GM21619 (cell line): ENCODE results near the gene SDC4.

Source experiments
- ATAC-seq: cut with Tn5 transposase; IDR thresholded peaks from one replicate; pipeline ENCODE4 v1.9.1; 2021; ENCODE audit not compliant: unreplicated experiment

Gene SDC4

DNA sequence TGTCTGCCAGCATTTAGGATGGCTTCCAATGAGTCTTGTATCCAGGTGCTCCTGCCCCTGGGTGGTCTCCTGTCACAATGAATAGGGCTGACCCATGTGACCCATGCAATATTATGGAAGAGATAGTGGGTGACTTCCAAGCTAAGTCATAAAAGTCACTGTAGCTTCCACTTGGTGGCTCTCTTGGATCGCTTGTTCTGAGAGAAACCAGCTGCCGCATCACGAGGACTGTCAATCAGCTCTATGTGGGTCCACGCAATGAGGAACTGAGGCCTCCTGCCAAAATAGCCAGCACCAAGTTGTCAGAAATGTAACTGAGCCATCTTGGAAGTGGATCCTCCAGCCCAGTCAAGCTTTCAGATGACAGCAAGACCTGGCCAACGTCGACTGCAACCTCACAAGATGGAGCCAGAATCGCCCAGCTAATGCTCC, 25.3 kb downstream of the SDC4 start:
- no peak for ATAC-seq

DNA sequence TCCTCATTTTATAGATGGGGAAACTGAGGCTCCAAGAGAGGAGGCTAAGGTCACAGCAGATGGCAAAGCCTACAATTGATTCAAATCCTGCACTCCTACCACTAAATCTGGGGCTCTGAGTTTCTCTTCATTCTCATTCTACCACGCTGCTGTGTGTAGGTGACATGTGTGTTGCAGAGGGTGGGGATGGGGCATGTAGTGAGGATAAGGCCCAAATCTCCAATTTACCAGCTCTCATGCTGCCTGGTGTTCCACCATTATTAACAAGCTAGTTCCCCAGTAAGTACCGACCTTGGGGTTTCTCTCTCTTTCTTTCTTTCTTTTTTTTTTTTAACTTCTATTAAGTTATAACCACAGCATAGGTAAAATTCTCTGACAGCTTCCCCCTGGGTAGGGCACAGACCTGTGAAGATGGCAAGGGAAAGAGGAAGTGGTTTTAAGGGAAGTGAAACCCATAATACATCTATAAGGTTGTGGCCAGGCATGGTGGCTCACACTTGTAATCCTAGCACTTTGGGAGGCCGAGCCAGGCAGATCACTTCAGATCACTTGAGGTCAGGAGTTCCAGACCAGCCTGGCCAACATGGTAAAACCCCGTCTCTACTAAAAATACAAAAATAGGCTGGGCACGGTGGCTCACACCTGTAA, 27.2 kb downstream of the SDC4 start:
- peak; percentile 72 for ATAC-seq

DNA sequence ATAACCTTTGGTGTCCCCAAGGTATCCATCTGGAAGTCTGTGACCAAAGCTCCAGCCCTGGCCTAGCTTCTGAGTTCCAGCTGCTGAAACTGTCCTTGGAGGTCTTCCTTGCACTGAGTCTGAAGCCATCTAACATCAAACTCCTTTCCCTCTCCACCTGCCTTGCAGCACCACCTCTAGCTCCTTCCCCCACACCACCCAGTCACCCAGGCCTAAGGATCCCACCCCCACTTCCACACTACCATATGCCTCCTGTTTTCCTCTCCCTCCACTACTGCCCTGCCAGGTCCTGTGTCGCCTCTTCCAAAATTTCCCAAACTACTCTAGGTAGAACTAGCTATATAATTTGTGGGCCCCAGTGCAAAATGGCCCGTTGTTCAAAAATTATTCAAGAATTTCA, 29.3 kb downstream of the SDC4 start:
- ATAC-seq, result no peak

DNA sequence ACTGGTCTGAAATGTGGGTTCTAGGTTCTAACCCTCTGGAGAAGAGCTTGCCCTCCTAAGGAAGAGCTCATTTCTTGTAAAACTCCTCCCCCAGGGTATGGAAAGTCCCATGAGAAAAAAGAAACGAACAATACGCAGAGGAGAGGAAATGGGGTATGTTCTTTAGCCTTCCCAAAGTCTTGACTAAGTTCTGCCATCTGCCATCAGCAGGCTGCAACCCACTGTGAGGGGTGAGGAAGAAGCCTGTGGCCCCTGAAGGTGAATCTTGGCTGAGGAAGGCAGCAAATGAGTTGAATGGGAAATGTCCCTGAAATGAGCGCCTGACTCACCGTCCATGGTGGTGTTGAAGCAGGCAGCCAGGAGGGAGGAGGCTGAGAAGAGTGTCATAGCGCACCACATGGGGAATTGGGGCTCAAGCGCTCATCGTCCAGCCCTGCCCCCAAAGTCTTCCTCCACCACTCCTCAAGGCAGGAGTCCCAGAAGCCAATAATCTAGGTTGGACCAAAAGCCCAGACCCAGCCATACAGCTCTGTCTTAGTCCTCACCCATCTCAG, 29.8 kb downstream of the SDC4 start:
- no peak for ATAC-seq

DNA sequence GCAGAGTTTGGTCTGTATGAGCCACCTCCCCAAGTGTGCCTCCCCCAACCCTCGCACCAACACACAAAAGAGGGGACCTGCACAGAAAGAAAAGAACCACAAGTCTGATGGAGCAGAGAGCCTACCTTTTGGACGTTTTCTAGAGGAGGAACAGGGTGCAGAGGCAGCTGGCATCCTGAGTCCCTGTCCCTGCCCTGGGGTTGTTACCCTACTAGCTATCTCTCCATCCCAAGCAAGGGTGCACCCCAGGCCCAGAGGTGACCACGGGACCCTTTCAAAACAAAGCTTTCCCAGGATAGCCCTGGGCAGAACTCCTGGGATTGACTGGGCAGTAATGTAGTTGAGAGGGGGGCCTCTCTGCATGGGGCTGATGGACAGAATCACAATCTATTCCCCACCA, 30.4 kb downstream of the SDC4 start:
- ATAC-seq, result no peak

DNA sequence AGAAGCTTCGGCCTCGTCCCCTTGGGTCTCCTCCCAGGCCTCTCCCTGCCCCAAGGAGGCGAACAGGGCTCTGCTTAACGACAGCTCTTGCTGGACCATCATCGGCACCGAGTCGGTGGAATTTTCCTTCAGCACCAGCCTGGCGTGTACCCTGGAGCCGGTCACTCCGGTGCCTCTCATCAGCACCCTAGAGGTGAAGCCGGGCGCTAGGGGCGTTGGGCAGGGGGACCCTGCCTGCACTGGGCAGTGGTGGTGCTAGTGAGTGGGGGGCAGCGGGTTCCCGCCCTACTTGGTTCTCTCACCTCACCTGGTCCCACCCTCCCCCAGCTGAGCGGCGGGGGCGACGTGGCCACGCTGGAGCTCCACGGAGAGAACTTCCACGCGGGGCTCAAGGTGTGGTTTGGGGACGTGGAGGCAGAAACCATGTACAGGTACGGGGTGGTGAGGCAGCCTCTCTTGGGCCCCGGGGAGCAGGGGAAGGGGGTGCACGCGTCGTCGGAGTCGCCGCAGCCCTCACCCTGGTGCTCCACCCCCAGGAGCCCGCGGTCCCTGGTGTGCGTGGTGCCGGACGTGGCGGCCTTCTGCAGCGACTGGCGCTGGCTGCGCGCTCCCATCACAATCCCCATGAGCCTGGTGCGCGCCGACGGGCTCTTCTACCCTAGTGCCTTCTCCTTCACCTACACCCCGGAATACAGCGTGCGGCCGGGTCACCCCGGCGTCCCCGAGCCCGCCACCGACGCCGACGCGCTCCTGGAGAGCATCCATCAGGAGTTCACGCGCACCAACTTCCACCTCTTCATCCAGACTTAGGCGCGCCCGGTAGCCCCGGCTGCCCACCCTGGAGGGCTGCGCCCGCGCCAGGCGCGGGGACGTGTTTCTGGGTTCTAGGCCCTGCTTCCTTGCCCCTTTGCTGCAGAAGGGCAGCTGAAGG, 31.8 kb downstream of the SDC4 start:
- no peak for ATAC-seq

DNA sequence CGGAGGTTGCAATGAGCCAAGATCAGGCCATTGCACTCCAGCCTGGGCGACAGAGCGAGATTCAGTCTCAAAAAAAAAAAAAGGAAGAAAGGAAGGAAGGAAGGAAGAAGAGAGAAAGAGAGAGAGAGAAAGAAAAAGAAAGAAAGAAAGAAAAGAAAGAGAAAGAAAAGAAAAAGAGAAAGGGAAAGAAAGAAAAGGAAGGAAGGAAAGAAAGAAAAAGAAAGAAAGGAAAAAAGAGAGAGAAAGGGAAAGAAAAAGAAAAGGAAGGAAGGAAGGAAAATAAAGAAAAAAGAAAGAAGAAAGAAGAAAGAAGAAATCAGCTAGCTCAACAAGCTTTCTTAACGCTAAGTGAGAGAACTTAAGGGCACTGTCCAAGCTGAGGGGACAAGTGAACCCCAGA, 32.6 kb downstream of the SDC4 start:
- no peak for ATAC-seq

DNA sequence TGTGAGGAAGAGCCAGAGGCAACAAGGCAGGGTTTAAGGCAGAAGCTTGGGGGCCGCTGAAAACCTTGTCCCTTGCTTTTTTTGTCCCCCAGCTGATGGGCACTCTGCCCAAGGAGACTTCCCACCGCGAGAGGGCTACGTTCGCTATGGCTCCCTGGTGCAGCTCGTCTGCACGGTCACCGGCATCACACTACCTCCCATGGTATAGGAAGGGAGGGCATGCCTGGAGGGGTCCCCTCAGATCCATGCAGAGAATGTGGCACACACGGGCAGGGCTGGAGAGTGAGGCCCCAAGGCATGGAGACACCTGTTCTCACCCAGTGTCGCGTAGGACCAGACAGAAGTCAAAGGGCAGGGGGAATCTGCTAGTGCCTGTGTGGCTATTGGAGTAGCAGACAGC, 34.3 kb downstream of the SDC4 start:
- no peak for ATAC-seq

DNA sequence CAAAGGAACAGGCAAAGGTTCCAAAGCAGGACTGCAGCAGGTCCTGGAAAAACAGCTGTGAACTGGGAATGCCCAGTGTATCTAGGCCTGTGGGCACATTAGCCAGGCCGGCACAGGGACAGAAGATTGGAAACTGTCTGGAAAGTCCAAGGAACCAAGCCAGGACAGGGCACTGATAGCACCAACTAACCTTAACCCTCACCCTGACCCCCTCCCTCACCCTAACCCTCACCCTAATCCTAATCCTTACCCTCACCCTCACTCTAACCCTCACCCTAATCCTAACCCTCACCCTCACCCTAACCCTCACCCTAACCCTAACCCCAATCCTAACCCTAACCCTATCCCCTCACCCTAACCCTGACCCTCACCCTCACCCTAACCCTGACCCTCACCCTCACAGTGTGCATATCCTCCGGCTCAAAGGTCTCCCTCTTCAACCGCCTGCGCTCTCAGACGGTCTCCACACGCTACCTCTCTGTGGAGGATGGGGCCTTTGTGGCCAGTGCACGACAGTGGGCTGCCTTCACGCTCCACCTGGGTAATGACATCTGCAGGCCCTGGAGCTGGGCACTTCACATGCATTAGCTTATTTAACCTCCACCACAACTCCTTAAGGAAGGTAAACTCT, 35.0 kb downstream of the SDC4 start:
- ATAC-seq, result no peak

DNA sequence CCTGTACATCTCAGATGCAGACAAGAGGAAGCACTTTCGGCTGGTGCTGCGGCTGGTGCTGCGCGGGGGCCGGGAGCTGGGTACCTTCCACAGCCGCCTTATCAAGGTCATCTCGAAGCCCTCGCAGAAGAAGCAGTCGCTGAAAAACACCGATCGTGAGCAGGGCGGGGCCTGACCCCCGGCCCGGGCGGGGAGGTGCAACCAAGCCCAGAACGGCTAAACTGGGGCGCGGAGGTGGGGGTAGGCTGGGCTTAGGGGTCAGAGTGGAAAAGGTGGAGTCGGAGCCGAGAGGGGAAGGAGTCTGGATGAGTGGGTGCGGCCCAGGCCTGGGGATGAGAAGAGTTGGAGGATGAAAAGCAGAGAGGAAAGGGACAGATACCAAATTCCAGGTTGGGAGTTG, 36.0 kb downstream of the SDC4 start:
- no peak for ATAC-seq

DNA sequence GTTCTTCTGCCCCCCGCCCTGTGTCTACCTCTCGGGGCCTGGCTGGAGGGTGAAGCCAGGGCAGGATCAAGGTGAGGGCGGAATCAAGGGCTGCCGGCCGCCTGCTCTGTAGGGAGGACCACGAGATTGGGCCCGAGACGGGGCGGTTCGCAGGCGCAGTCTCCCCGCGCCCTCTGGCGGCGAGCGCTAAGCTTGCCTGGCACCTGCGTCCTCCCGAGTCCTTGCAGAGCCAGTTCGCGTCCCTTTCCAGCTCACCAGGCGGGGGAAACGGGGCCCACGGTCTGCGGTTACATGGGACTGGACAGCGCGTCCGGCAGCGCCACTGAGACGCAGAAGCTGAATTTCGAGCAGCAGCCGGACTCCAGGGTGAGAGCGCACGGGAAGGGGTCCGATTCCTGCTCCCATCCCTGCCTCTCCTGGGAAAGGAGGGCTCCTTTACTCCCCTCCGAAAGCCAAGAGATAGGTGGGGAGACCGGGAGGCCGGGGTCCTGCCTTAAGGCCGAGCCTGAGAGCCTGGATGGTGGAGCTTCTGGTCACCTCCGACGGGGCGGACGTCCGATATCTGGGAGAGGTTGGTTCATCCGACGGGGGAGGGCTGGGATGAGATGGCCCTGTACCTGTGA, 36.5 kb downstream of the SDC4 start:
- no peak for ATAC-seq

DNA sequence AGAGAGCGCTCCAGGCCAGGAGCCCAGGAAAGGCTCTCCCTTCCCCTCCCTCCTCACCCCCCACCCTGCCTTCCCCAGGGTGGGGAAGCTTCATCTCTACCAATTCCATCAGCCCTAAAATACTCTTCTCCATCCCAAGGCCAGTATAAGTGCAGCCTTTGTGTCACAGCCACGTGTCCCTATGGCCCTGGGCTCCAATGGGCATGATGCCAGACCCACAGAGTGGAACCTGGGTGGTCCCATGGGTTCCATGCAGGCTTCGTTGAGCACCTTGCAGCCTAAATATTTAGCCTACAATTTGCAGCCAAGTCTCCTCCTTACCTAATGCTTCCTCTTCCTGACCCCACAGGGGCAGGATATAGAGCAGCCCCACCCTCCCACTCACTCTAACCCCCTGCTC, 39.1 kb downstream of the SDC4 start:
- no peak for ATAC-seq

DNA sequence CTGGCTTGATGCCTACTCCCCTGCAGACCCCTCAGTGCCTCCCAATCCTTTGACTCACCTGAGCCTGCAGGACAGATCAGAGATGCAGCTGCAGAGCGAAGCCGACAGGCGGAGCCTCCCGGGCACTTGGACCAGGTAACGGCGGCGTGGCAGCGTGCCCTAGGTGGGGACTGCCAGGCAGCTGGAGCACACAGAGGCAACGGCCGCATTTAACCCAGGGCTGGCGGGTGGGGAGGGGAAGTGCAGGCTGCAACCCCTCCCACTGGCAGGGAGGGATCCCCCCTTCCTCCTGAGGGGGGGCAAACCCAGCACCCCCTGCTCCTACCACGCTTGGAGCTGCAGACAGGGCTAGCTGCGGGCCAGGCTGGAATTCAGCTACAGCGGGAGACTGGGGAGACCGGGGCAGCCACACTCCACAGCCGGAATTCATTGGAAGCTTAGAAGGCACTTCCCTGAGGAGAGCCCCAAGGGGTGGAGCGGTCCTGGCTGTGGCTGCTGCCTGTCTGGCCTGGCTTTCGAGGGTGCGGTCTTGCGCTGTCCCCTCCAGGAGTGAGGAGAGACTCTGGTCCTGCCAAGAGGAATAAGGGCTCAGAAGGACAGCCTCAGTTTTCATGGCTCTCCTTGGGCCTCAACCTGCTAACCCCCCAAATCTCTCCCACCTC, 40.0 kb downstream of the SDC4 start, which contains the start of gene MATN4:
Gene MATN4, minus strand, starts transcription at position 183 of the 662 bp plus-strand sequence. CDS start 2,717 bp downstream, outside the sequence.
- no peak for ATAC-seq

DNA sequence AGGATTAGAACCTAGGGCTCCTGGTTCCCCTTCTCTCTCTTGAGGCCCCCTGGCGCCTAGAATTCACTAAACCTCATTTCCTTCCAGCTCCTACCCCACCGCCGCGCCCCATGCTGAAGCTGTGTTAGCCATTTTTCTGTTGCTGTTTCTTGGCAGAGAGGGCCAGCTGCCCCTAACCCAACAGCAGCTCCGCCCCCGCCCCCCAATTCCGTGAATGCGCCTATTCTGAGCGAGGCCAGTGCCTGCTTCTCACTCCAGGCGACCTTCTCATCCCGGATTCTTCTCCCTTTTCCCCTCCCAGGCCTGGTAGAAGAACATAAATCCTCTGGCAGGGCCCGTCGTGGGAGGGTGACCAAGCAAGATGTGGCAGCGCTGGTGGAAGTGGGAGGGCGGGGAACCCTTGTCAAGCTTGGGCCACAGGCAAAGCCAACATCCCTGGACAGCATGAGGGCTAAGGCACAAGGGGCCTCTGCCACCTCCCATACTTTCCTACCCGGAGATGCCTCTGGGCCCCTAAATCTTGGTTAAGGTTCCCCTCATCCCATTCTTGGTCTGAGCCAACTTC, 41.1 kb downstream of the SDC4 start:
- ATAC-seq, result no peak

DNA sequence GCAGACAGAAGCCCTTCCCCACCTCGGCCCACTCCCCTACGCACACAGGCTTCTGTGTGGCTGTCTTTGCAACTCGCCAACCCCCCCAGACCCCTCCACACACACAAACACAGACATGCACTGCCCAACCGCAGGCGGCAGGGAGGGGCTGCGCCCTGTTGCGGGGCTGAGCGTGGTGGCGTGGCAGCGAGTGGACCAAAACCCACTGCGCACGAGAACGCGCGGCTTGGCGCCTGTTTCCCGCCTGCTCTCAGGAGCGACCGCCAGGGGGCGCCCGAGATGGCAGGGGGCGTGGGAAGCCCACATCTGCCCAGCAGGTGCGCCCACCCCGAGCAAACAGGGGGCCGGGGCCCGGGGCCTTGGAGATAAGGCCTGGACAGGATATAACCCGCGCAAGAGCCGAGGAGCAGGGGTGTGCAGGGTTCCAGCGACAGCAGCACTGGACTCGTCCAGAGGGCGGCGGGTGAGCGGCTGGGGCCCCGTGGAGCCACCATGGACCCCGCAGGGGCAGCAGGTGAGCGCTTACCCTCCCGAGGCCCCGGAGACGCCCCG, 41.7 kb downstream of the SDC4 start, which contains the start of gene RBPJL:
Gene RBPJL, plus strand, starts transcription at position 410 of the 552 bp plus-strand sequence. Its CDS starts 83 bp downstream, at position 493.
- no peak for ATAC-seq

DNA sequence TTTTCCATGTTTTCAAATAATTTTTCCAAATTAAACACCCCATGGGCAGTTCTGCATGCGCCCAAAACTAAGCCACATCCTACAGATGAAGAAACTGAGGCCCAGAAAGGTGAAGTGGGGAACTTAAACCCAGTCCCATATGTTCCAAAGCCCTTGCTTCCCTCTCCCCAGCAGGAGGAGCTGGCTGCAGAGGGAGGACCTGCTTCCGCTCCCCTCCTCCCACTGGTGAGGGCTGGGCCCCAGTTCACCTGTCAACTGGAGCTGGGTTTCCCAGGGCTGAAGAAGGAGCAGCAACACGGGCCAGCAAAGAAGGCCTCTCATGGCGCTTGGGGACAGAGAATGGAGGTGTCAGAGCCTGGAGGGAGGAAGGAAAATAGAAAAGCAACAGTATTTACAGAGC, 43.0 kb downstream of the SDC4 start:
- no peak for ATAC-seq

DNA sequence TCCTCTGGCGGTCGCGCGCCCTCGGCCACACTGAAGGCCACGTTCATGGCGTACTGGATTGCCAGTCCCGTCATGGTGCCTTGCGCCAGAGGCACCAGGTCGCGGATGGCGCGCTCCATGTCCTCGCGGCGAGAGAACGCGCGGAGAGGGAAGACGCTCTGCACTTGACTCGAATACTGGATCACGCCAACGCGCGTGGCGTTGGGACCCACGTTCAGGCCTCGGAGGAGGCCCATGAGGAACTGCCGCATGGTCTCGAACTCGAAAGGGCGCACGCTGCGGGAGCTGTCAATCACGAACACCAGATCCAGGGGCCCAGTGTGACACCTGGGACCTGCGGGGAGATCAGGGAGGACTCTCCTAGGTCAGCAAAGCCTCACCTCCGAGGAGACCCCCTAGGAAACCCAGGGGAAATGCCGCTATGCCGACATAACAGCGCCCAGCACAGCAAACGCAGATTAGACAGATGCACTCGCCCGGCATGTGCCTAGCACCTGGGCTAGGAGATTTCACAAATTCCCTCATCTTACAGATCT, 43.7 kb downstream of the SDC4 start:
- no peak for ATAC-seq

DNA sequence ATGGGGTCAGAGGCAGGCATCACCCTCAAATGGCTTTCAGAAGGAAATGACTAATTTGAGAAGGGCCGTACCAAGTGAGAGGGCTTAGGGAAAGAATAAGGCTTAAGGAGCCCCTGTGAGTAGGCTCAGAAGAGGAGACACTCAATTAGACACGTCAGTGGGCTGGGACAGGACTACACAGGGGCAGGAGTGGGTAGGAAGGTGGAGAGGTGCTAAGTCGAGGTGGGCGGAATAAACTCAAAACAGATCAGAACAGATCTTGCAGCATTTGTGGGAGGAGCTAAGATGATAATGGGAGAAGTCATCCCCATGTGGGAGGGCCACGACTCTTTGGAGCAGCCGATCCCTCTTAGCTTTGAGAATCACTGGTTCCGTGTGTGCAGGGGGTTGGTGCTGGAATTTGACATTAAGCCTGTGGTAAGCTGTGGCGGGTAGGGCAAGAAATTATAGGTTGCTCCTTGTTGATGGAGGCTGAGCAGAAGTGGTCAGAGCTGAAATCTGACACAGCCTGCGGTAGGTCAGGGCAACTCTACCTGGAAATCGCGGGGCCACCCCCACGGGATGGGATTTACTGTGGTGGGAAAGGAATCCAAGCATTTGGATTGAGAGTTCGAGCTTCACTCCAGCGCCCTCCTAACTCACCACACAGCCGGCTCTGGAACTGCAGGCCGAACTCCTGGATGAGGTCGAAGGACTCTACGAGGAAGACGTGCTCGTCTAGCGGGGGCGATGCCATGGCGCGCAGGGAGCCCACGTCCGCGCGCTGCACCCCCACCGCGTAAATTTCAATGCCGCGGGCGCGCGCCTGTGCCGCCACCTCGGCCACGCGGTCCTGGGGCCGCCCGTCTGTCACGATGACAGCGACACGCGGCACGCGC, 44.4 kb downstream of the SDC4 start:
- no peak for ATAC-seq
